Astrocyte (in vitro differentiated cells and primary cell): ENCODE data around the gene SMYD2. TPM values are rescaled to one million over a fixed set of nuclear protein-coding genes. Genes with fewer than 3 reads are reported as not detected.

Experiments used
- DNase-seq: peaks from one replicate; pipeline ENCODE4 v3.0.0-alpha.2; 2010; ENCODE audit warnings: low read depth
- FAIRE-seq: peaks from 2 replicates; lab custom pipeline; 2011; peaks lifted over from hg19 to GRCh38; lab: Jason Lieb, UNC
- H2AFZ ChIP-seq: 2 replicates; pipeline ENCODE4 v1.6.0; 2012; ENCODE audit warnings: low read depth, low read length, inconsistent platforms
- H3K27ac ChIP-seq: 2 replicates; pipeline ENCODE4 v1.5.1; 2011; ENCODE audit warnings: low read depth, low read length, inconsistent platforms
- H3K27me3 ChIP-seq: 2 replicates; pipeline ENCODE4 v1.6.0; 2011; ENCODE audit warnings: low read length, inconsistent platforms; ENCODE audit not compliant: insufficient read depth
- H3K36me3 ChIP-seq: 2 replicates; pipeline ENCODE4 v1.5.1; 2011; ENCODE audit warnings: low read length, inconsistent platforms; ENCODE audit not compliant: insufficient read depth
- H3K4me1 ChIP-seq: 2 replicates; pipeline ENCODE4 v1.5.1; 2011; ENCODE audit warnings: low read length, inconsistent platforms; ENCODE audit not compliant: insufficient read depth
- H3K4me2 ChIP-seq: 2 replicates; pipeline ENCODE4 v1.6.0; 2012; ENCODE audit warnings: low read length, inconsistent platforms
- H3K4me3 ChIP-seq: 2 replicates; pipeline ENCODE4 v1.5.1; 2011; ENCODE audit warnings: low read depth, mild to moderate bottlenecking, low read length, inconsistent platforms; ENCODE audit not compliant: insufficient read depth
- H3K79me2 ChIP-seq: 2 replicates; pipeline ENCODE4 v1.6.0; 2012; ENCODE audit warnings: mild to moderate bottlenecking, low read length, inconsistent platforms; ENCODE audit not compliant: insufficient read depth
- H3K9ac ChIP-seq: 2 replicates; pipeline ENCODE4 v1.6.0; 2012; ENCODE audit warnings: mild to moderate bottlenecking, low read length, inconsistent platforms
- H3K9me3 ChIP-seq: 2 replicates; pipeline ENCODE4 v1.5.1; 2012; ENCODE audit warnings: low read depth, mild to moderate bottlenecking, low read length, inconsistent platforms; ENCODE audit not compliant: insufficient read depth
- H4K20me1 ChIP-seq: 2 replicates; pipeline ENCODE4 v1.6.0; 2012; ENCODE audit warnings: low read length, inconsistent platforms; ENCODE audit not compliant: insufficient read depth
- H3K27ac Mint-ChIP-seq: one replicate; pipeline ENCODE4 v1.8.0; 2021; ENCODE audit warnings: mild to moderate bottlenecking, mixed read lengths; ENCODE audit not compliant: unreplicated experiment
- H3K27me3 Mint-ChIP-seq: one replicate; pipeline ENCODE4 v1.8.0; 2021; ENCODE audit warnings: low read depth, mixed read lengths; ENCODE audit not compliant: unreplicated experiment
- H3K36me3 Mint-ChIP-seq: one replicate; pipeline ENCODE4 v1.8.0; 2021; ENCODE audit warnings: low read depth, mixed read lengths; ENCODE audit not compliant: unreplicated experiment
- H3K4me1 Mint-ChIP-seq: one replicate; pipeline ENCODE4 v1.8.0; 2021; ENCODE audit warnings: low read depth, mixed read lengths; ENCODE audit not compliant: unreplicated experiment
- H3K4me3 Mint-ChIP-seq: one replicate; pipeline ENCODE4 v1.8.0; 2021; ENCODE audit warnings: mild to moderate bottlenecking, moderate library complexity, mixed read lengths; ENCODE audit not compliant: unreplicated experiment
- H3K9me3 Mint-ChIP-seq: one replicate; pipeline ENCODE4 v1.8.0; 2021; ENCODE audit warnings: mild to moderate bottlenecking, mixed read lengths; ENCODE audit not compliant: unreplicated experiment
- CTCF ChIP-seq: IDR thresholded peaks from 2 replicates; pipeline ENCODE4 v1.5.1; 2011; ENCODE audit warnings: low read depth, mild to moderate bottlenecking, inconsistent platforms, low read length, moderate library complexity; ENCODE audit not compliant: insufficient read depth
- EZH2 ChIP-seq: IDR thresholded peaks from 2 replicates; pipeline ENCODE4 v1.6.1; 2012; ENCODE audit warnings: mild to moderate bottlenecking, low read length, inconsistent platforms; ENCODE audit not compliant: insufficient read depth
- total RNA-seq: library from RNA; stranded (reverse); gene quantifications from 2 replicates; pipeline ENCODE4 v1.2.1, GENCODE V29; 2021

Gene SMYD2
- total RNA-seq, 1 donor from 2014 or later = 38.6 TPM

DNA sequence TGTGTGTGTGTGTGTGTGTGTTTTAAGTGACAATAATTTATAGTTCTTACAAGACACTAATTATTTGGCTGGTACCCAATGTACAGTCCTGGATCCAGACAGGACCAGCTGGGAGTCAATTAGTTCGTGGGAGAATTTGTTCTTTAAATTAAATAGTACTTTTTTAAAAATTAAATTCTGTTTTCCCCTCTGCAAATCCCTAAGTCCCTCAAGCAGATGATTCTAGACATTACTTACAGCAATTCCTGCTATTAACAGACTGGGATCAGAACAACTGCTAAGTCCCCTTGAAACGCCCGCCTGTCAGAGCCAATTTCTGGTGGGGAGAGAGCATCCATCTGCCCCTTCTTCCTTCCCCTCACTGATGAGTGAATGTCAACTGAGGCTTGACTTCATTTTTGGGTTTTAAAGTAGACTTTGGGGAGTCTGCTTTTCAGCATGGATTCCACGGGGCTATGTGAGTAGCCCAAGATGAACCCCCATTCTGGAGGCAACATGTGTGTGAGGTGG lies 83.9 kb downstream of the SMYD2 start:
- Histone ChIP-seq H3K9me3 (no peaks in the 10 kb centered on the region), H3K79me2 (peaks cover 17% of the 10 kb centered on the region), H3K27ac (no peak overlapping the region), H2AFZ (no peak overlapping the region), H4K20me1 (peaks cover 20% of the 10 kb centered on the region), H3K4me2 (no peak overlapping the region), H3K4me1 (peaks cover 8% of the 10 kb centered on the region), H3K9ac (no peak overlapping the region), H3K4me3 (no peak overlapping the region), H3K36me3 (peaks cover 63% of the 10 kb centered on the region), H3K27me3 (no peaks in the 10 kb centered on the region)
- Mint-ChIP-seq H3K27ac (no peak overlapping the region), H3K36me3 (peaks cover 40% of the 10 kb centered on the region), H3K4me1 (peaks cover 25% of the 10 kb centered on the region), H3K27me3 (no peaks in the 10 kb centered on the region), H3K4me3 (no peak overlapping the region), H3K9me3 (peaks cover 2% of the 10 kb centered on the region)
- FAIRE-seq = no peak
- no peak for DNase-seq
- TF ChIP-seq CTCF (no peak), EZH2 (no peak)

GRCh38 chr1:214367841-214368240 lies 86.9 kb downstream of the SMYD2 start:
- H3K36me3 Mint-ChIP-seq = peaks cover 40% of the 10 kb centered on the region
- no peaks in the 10 kb centered on the region for H3K27me3 ChIP-seq
- peaks cover 9% of the 10 kb centered on the region for H3K4me1 ChIP-seq
- H3K27ac ChIP-seq = no peak overlapping the region
- H3K9ac ChIP-seq = no peak overlapping the region
- H2AFZ ChIP-seq = no peak overlapping the region
- no peak for DNase-seq
- no peak for FAIRE-seq
- TF ChIP-seq CTCF (no peak), EZH2 (no peak)
- peaks cover 15% of the 10 kb centered on the region for H4K20me1 ChIP-seq
- peaks cover 8% of the 10 kb centered on the region for H3K4me1 Mint-ChIP-seq
- no peak overlapping the region for H3K27ac Mint-ChIP-seq
- peaks cover 47% of the 10 kb centered on the region for H3K36me3 ChIP-seq
- no peak overlapping the region for H3K4me2 ChIP-seq
- no peaks in the 10 kb centered on the region for H3K27me3 Mint-ChIP-seq
- H3K79me2 ChIP-seq = peaks cover 2% of the 10 kb centered on the region
- H3K9me3 ChIP-seq = no peaks in the 10 kb centered on the region
- H3K4me3 Mint-ChIP-seq = no peak overlapping the region
- H3K9me3 Mint-ChIP-seq = no peaks in the 10 kb centered on the region
- H3K4me3 ChIP-seq = no peak overlapping the region

DNA sequence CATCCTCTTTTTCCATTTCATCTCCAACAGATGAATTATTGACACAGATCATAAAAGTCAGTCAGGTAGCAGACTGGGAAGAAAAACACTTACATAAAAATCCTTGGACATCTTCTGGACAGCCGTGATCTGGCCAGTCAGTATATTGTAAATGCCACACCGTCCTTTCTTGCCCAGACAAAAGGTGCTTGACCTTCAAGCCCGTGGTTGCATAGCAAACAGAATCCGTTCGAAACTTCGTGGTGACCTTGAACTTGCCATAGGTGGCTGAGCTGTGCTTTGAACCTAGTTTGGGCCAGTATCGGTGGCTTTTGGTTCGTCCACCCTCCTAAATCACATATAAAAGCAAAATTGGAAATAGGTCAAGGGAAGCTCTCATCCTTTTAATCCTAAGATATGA lies 88.4 kb downstream of the SMYD2 start:
- Histone ChIP-seq H3K4me2 (no peak overlapping the region), H3K4me3 (no peak overlapping the region), H3K4me1 (peaks cover 9% of the 10 kb centered on the region), H3K79me2 (peaks cover 11% of the 10 kb centered on the region), H2AFZ (no peak overlapping the region), H3K36me3 (peaks cover 45% of the 10 kb centered on the region), H3K9me3 (no peaks in the 10 kb centered on the region), H3K9ac (no peak overlapping the region), H4K20me1 (peaks cover 10% of the 10 kb centered on the region), H3K27ac (no peak overlapping the region), H3K27me3 (no peaks in the 10 kb centered on the region)
- H3K9me3 Mint-ChIP-seq = no peaks in the 10 kb centered on the region
- peaks cover 29% of the 10 kb centered on the region for H3K36me3 Mint-ChIP-seq
- no peak overlapping the region for H3K4me3 Mint-ChIP-seq
- DNase-seq (no peak), FAIRE-seq (no peak)
- peaks cover 4% of the 10 kb centered on the region for H3K4me1 Mint-ChIP-seq
- H3K27me3 Mint-ChIP-seq = no peaks in the 10 kb centered on the region
- no peak overlapping the region for H3K27ac Mint-ChIP-seq
- TF ChIP-seq CTCF = no peak
- TF ChIP-seq EZH2 = no peak
